Activated CD8-positive, alpha-beta memory T cell treated with anti-CD3 and anti-CD28 coated beads for 24 hours (primary cell): ENCODE results near the gene CCDC179.

Source experiments
- DNase-seq: peaks from one replicate; pipeline ENCODE4 v3.0.0-alpha.2; 2020

CCDC179 gene

GRCh38 chr11:22807855-22808570 lies 52.3 kb downstream of the CCDC179 start:
- DNase-seq, result no peak

GRCh38 chr11:22807391-22807790 lies 52.9 kb downstream of the CCDC179 start:
- no peak for DNase-seq

- DNase-seq, result no peak
Measured at GRCh38 chr11:22802861-22803260, 57.4 kb downstream of the CCDC179 start.

GRCh38 chr11:22800482-22800881 lies 59.8 kb downstream of the CCDC179 start:
- no peak for DNase-seq

- no peak for DNase-seq
Measured at GRCh38 chr11:22798901-22799300, 61.4 kb downstream of the CCDC179 start.

GRCh38 chr11:22797047-22797446 lies 63.2 kb downstream of the CCDC179 start:
- no peak for DNase-seq
